LNCAP (cell line): ENCODE data around the gene PRSS33.

Experiments used
- CTCF ChIP-seq: fragments of 450-650 bp; IDR thresholded peaks from 2 replicates; pipeline ENCODE4 v1.5.1; 2017; ENCODE audit warnings: mild to moderate bottlenecking

The PRSS33 gene

GRCh38 chr16:2790631-2791030 is 3.3 kb upstream of the PRSS33 start:
- TF ChIP-seq CTCF, result no peak

GRCh38 chr16:2787961-2788360 is 601 bp upstream of the PRSS33 start:
- no peak for TF ChIP-seq CTCF

DNA sequence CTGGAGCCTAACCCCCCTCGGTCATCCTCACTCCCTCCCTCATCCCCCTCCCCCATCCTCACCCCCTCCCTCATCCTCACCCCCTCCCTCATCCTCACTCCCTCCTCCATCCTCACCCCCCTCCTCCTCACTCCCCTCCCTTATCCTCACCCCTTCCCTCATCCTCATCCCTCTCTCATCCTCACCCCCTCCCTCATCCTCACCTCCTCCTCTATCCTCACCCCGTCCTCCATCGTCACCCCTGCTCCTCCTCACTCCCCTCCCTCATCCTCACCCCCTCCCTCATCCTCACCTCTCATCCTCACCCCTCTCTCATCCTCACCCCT is 571 bp downstream of the PRSS33 start:
- no peak for TF ChIP-seq CTCF

- no peak for TF ChIP-seq CTCF
These were observed 1.1 kb downstream of the PRSS33 start for GRCh38 chr16:2786061-2786825.

- TF ChIP-seq CTCF, result no peak
These were observed 2.0 kb downstream of the PRSS33 start for GRCh38 chr16:2785101-2785991.

GRCh38 chr16:2784358-2785100 is 2.8 kb downstream of the PRSS33 start:
- TF ChIP-seq CTCF, result no peak

DNA sequence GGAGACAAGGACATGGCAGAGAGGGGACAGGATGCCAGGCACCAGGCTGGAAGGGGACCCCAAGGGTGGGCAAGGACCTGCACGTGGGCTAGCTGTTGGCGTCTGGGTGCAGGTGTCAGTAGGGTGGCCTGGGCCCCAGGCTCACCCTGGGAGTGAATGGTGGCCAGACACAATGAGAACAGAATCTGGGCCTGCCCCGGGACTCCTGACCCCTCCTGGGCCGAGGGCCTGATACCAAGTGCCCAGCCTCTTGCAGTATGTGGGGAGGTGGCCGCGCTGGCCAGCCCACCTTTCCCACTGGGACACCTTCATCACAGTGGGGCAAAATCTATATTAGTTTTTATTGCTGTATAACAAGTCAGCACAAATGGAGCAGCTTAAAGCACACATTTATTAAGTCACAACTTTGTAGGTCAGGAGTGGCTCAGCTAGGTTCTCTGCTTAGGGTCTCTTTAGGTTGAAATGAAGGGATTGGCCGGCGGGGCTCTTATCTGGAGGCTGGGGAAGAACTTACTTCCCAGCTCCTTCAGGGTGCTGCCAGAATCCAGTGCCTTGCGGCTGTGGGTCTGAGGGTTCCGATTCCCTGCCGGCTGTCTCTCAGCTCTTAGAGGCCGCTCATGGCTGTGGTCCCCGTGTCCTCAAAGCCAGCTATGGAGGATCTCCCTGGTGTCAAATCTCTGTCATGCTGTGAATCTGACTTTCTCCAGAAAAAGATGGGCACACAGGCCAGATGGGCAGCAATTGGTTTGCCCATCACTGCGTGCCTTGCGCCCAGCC is 3.6 kb downstream of the PRSS33 start:
- no peak for TF ChIP-seq CTCF
